Measurements from ENCODE around the gene KIAA0513. TPM values are rescaled to one million over a fixed set of nuclear protein-coding genes. Genes with fewer than 3 reads are reported as not detected.

KIAA0513 gene
- total and polyA plus RNA-seq, 2 donors (not counting 1 experiment from before 2014, with no cell fraction given), result 11.7 to 22.3 TPM

DNA sequence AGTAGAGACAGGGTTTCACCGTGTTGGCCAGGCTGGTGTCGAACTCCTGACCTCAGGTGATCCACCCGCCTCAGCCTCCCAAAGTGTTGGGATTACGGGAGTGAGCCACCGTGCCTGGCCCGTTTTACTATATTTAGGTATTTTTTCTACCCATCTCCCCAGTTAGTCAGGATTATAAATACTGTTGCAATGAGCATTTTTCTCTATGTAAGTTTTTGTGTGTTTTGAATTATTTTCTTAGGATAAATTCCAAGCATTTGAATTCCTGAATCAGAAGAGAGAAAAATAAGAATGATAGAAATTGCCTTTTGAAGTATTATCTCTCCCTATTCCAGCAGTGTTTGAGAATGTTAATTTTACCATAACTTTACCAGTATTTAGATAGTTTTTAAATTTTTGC lies 36.6 kb downstream of the KIAA0513 start:
- TF ChIP-seq EZH2 (IDR thresholded peaks at IDR 0.05; ENCODE audit: low read length, missing control alignments), result no peak
- TF ChIP-seq, protein P1, sequence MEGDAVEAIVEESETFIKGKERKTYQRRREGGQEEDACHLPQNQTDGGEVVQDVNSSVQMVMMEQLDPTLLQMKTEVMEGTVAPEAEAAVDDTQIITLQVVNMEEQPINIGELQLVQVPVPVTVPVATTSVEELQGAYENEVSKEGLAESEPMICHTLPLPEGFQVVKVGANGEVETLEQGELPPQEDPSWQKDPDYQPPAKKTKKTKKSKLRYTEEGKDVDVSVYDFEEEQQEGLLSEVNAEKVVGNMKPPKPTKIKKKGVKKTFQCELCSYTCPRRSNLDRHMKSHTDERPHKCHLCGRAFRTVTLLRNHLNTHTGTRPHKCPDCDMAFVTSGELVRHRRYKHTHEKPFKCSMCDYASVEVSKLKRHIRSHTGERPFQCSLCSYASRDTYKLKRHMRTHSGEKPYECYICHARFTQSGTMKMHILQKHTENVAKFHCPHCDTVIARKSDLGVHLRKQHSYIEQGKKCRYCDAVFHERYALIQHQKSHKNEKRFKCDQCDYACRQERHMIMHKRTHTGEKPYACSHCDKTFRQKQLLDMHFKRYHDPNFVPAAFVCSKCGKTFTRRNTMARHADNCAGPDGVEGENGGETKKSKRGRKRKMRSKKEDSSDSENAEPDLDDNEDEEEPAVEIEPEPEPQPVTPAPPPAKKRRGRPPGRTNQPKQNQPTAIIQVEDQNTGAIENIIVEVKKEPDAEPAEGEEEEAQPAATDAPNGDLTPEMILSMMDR (conservative IDR thresholded peaks at IDR 0.05 in 1 of 2, IDR thresholded peaks at IDR 0.05 in 1 of 2; ENCODE audit: low read depth in 1 of 2, low read length in 2 of 2), result no peak
- no peak overlapping the region for H3K4me3 ChIP-seq (replicated peaks in 1 of 4; ENCODE audit: control extremely low read depth in 1 of 4, insufficient read depth in 1 of 4, low read depth in 3 of 4, low read length in 4 of 4)

DNA sequence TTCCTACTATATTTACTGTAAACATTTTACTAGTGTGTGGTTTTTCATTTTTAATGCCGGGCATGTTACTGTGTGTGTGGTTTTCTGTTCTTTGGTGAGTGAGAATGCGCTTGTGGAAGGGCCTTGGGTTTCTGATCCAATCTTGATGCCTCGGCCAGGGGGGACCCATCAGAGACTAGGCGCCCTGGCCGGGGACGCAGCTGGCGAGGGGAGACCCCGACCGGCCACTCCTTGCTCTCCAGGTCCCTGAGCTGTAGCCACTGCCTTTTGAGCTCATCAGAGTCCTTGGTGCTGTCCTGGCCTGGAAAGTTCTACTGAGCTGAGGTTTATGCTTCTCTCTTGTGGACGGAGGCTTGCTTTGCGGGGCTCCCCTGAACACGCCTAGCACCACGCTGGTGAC lies 37.5 kb downstream of the KIAA0513 start:
- Histone ChIP-seq H3K36me3 (ENCODE audit: control insufficient read depth, insufficient read depth, low read length) (peaks cover 3% of the 10 kb centered on the region), H3K9ac (ENCODE audit: insufficient read depth, low read length) (no peak overlapping the region), H3K79me2 (ENCODE audit: control insufficient read depth, insufficient read depth, low read length) (no peaks in the 10 kb centered on the region), H3K4me2 (ENCODE audit: extremely low read depth, insufficient read depth, low read length) (no peak overlapping the region), H3K27me3 (ENCODE audit: control insufficient read depth, insufficient read depth, low read length) (no peaks in the 10 kb centered on the region), H3K4me3 (replicated peaks in 1 of 4; ENCODE audit: control extremely low read depth in 1 of 4, insufficient read depth in 1 of 4, low read depth in 3 of 4, low read length in 4 of 4) (no peak overlapping the region), H2AFZ (ENCODE audit: low read length) (no peak overlapping the region), H3K9me3 (ENCODE audit: control insufficient read depth, insufficient read depth, low read depth, low read length) (no peaks in the 10 kb centered on the region), H3K27ac (ENCODE audit: insufficient read depth, low read length) (no peak overlapping the region), H4K20me1 (ENCODE audit: control insufficient read depth, extremely low read depth, insufficient read depth, low read length) (no peaks in the 10 kb centered on the region), H3K4me1 (ENCODE audit: control insufficient read depth, extremely low read depth, insufficient read depth, low read length) (no peaks in the 10 kb centered on the region)
- TF ChIP-seq, protein P1 (conservative IDR thresholded peaks at IDR 0.05 in 1 of 2, IDR thresholded peaks at IDR 0.05 in 1 of 2; ENCODE audit: low read depth in 1 of 2, low read length in 2 of 2), result no peak
- no peak for TF ChIP-seq EZH2 (IDR thresholded peaks at IDR 0.05; ENCODE audit: low read length, missing control alignments)
- DNase-seq (ENCODE audit: low read depth in 2 of 2), result no peak

More for the DNA sequence above, 36.6 kb downstream of the KIAA0513 start:
- no peaks in the 10 kb centered on the region for H3K4me1 ChIP-seq (ENCODE audit: control insufficient read depth, extremely low read depth, insufficient read depth, low read length)
- peak in 1 of 2 donors; percentile 6 for DNase-seq (ENCODE audit: low read depth in 2 of 2)
- H4K20me1 ChIP-seq (ENCODE audit: control insufficient read depth, extremely low read depth, insufficient read depth, low read length), result no peaks in the 10 kb centered on the region
- no peak overlapping the region for H3K9ac ChIP-seq (ENCODE audit: insufficient read depth, low read length)
- H3K27ac ChIP-seq (ENCODE audit: insufficient read depth, low read length), result no peak overlapping the region
- no peak overlapping the region for H2AFZ ChIP-seq (ENCODE audit: low read length)
- H3K36me3 ChIP-seq (ENCODE audit: control insufficient read depth, insufficient read depth, low read length), result peaks cover 3% of the 10 kb centered on the region
- no peaks in the 10 kb centered on the region for H3K79me2 ChIP-seq (ENCODE audit: control insufficient read depth, insufficient read depth, low read length)
- H3K27me3 ChIP-seq (ENCODE audit: control insufficient read depth, insufficient read depth, low read length), result no peaks in the 10 kb centered on the region
- no peaks in the 10 kb centered on the region for H3K9me3 ChIP-seq (ENCODE audit: control insufficient read depth, insufficient read depth, low read depth, low read length)
- no peak overlapping the region for H3K4me2 ChIP-seq (ENCODE audit: extremely low read depth, insufficient read depth, low read length)

GRCh38 chr16:85066346-85066885 lies 38.8 kb downstream of the KIAA0513 start:
- H2AFZ ChIP-seq (ENCODE audit: low read length), result no peak overlapping the region
- no peaks in the 10 kb centered on the region for H3K9me3 ChIP-seq (ENCODE audit: control insufficient read depth, insufficient read depth, low read depth, low read length)
- H3K4me1 ChIP-seq (ENCODE audit: control insufficient read depth, extremely low read depth, insufficient read depth, low read length), result no peaks in the 10 kb centered on the region
- H3K79me2 ChIP-seq (ENCODE audit: control insufficient read depth, insufficient read depth, low read length), result no peaks in the 10 kb centered on the region
- H3K4me2 ChIP-seq (ENCODE audit: extremely low read depth, insufficient read depth, low read length), result no peak overlapping the region
- no peak overlapping the region for H3K4me3 ChIP-seq (replicated peaks in 1 of 4; ENCODE audit: control extremely low read depth in 1 of 4, insufficient read depth in 1 of 4, low read depth in 3 of 4, low read length in 4 of 4)
- TF ChIP-seq EZH2 (IDR thresholded peaks at IDR 0.05; ENCODE audit: low read length, missing control alignments), result no peak
- TF ChIP-seq, protein P1 (conservative IDR thresholded peaks at IDR 0.05 in 1 of 2, IDR thresholded peaks at IDR 0.05 in 1 of 2; ENCODE audit: low read depth in 1 of 2, low read length in 2 of 2), result no peak
- peaks cover 3% of the 10 kb centered on the region for H3K36me3 ChIP-seq (ENCODE audit: control insufficient read depth, insufficient read depth, low read length)
- no peaks in the 10 kb centered on the region for H4K20me1 ChIP-seq (ENCODE audit: control insufficient read depth, extremely low read depth, insufficient read depth, low read length)
- DNase-seq (ENCODE audit: low read depth in 2 of 2), result no peak
- H3K27me3 ChIP-seq (ENCODE audit: control insufficient read depth, insufficient read depth, low read length), result no peaks in the 10 kb centered on the region
- H3K9ac ChIP-seq (ENCODE audit: insufficient read depth, low read length), result no peak overlapping the region
- H3K27ac ChIP-seq (ENCODE audit: insufficient read depth, low read length), result no peak overlapping the region

Data from fibroblast of lung (primary cell).